Neuron (in vitro differentiated cells): Measurements from ENCODE around the gene CNOT1.
"Not testable (repeated sequence)": the region's sequence is repeated elsewhere in the genome, so short reads cannot be mapped to it uniquely, and the experiment has no call there.

Experiments used
- H2AFZ ChIP-seq: one replicate; pipeline ENCODE4 v1.6.1; 2013; ENCODE audit warnings: low read depth, mild to moderate bottlenecking, inconsistent platforms, low read length, moderate library complexity
- H3K27me3 ChIP-seq: one replicate; pipeline ENCODE4 v1.6.1; 2013; ENCODE audit warnings: low read length; ENCODE audit not compliant: insufficient read depth
- H3K36me3 ChIP-seq: one replicate; pipeline ENCODE4 v1.6.1; 2013; ENCODE audit warnings: low read length; ENCODE audit not compliant: insufficient read depth
- H3K4me1 ChIP-seq: one replicate; pipeline ENCODE4 v1.6.1; 2013; ENCODE audit warnings: low read length; ENCODE audit not compliant: insufficient read depth
- H3K4me3 ChIP-seq: 2 replicates; pipeline ENCODE4 v1.5.1; 2013; ENCODE audit warnings: mild to moderate bottlenecking, low read length, moderate library complexity
- H3K9me3 ChIP-seq: one replicate; pipeline ENCODE4 v1.6.1; 2013; ENCODE audit warnings: low read length

The CNOT1 gene

DNA sequence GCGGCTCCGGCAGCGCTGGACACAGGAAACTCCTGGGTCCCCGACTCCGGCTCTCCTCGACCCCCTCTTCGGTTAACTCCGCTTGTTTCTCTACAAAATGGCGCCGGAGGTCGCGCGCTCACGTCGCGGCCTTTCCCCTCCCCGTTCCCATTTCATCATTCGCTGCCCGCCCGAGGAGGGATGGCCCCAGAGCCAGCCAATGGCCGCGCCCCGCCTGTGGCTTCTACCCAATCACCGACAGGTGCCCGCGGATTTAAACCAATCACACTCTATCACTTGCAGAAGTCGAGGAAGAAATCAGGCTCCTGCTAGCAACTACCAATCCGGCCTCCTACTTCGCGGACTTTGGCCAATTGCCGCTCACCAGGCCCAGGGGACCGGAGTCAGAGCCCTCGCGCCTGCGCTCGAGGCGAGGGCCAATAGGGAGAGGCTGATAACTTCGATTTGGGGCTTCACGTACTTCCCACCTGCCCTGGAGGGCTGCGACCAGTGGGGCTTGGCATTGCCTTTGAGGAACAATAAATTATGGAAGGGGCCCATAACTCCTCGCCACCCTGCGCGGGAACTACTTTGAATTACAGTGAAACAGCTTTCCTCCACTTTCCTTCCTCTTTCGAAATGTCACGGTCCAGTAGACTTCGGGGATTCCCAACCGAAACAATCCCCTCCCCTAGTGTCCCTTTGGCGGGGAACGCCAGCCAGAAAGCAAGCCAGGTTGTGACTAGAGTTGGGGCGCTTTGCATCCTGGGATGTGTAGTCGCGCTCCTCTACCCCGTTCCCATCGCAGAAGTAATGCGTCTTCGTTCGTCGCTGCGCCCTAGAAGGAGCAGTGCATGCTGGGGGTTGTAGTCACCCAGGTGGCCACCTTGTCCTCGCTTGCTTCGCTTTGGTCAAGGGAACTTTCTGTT is at the start of gene CNOT1:
Gene CNOT1, minus strand, starts transcription at position 94 of the 908 bp plus-strand sequence. CDS start 30,489 bp downstream, outside the sequence.
- Histone ChIP-seq H2AFZ (peak within 1 kb of the TSS; percentile 49), H3K9me3 (no peaks in the 10 kb centered on the region), H3K4me3 (peak within 1 kb of the TSS; percentile 79), H3K36me3 (peaks cover 2% of the 10 kb centered on the region), H3K27me3 (no peaks in the 10 kb centered on the region), H3K4me1 (peaks cover 7% of the 10 kb centered on the region)

DNA sequence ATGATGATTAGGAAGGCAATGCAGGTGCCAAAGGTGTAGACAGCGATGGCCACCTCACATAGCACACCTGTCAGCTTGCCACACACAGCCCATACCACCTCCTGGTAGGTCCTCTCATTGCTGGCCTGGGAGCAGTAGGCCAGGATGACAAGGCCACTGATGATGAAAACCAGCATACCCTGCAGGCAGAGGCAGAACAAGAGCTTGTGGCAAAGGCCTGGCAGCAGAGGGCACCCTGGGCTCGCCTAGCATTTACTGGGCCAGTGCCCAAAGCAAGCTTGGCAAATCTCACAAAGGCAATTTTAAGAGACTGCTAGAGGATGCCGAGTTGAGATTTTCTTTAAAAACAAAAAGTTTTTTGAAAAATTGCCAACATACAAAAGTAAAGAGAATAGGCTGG is 49.1 kb upstream of the CNOT1 start:
- no peak overlapping the region for H2AFZ ChIP-seq
- H3K36me3 ChIP-seq = peaks cover 38% of the 10 kb centered on the region
- no peaks in the 10 kb centered on the region for H3K9me3 ChIP-seq
- no peaks in the 10 kb centered on the region for H3K27me3 ChIP-seq
- H3K4me1 ChIP-seq = peaks cover 7% of the 10 kb centered on the region
- no peak overlapping the region for H3K4me3 ChIP-seq

DNA sequence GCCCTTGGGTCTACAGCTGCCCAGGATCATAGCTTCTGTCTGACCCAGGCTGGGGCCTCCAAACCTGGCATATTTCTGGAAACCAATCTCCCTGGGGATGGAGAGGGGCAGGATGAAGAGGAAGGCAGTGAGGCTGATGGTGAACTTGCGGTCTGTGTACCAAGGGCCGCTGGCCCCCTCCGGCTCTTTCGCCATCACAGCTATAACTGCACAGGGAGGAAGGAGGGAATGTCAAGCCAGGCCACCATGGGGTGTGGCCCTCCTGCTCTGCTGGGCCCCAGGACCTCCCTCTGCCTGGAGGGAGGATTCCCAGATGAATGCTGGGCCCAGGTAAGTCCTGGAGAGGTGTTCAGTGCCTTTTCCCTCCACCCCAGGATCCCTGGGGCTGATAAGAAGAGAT is 48.6 kb upstream of the CNOT1 start:
- Histone ChIP-seq H3K27me3 (no peaks in the 10 kb centered on the region), H3K9me3 (no peaks in the 10 kb centered on the region), H3K4me1 (peaks cover 2% of the 10 kb centered on the region), H3K36me3 (peaks cover 38% of the 10 kb centered on the region), H2AFZ (no peak overlapping the region), H3K4me3 (no peak overlapping the region)

DNA sequence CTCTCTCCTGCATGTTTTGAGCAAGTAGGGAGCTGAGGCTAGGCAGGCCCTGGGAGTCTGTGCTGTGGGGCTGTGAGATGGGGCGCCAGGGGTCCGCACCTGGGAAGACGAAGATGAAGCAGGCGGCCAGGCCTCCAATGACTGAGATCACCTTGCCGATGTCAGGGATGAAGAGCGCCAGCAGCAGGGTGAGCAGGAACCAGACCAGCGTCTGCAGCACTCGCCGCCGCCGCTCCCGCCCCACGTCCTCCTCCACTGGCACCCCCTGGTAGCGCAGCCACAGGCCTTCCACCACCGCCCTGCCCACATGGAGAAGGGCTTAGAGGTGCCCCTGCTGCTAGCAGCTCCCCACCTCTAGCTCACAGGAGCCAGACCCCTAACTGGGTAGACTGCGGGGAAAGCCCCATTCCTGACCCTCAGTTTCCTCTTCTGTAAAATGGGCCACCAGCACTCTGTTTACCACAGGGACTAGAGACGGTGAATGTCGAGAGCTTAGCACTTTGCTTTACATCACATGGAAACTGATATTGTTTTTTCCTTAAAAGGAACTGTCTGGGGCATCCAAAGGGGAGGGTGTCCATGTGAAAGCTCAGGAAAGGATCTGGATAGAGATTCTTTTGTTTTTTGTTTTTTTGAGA is 41.4 kb upstream of the CNOT1 start:
- Histone ChIP-seq H3K27me3 (no peaks in the 10 kb centered on the region), H3K36me3 (peaks cover 18% of the 10 kb centered on the region), H3K9me3 (no peaks in the 10 kb centered on the region), H2AFZ (no peak overlapping the region), H3K4me3 (no peak overlapping the region), H3K4me1 (no peaks in the 10 kb centered on the region)

DNA sequence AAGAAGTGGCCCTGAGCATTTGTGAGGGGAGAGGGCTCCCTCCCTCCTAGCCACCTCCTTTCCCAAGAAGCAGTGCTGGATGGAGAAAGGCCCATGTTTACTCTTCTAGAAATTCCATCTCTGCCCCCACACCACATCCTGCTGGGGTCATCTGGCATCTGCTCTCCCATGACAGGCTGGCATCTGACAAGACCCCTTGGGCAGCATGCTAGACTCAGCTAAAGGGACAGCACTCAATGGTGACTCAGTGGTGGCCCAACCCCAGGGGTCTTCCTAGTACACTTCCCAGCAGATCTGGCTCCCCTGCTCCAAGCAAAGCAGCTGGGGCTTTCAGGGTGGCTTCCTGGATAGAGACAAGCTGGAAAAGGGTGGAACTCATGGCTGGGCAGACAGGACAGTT is 40.6 kb upstream of the CNOT1 start:
- Histone ChIP-seq H3K36me3 (peaks cover 11% of the 10 kb centered on the region), H2AFZ (no peak overlapping the region), H3K9me3 (no peaks in the 10 kb centered on the region), H3K27me3 (no peaks in the 10 kb centered on the region), H3K4me3 (no peak overlapping the region), H3K4me1 (no peaks in the 10 kb centered on the region)

DNA sequence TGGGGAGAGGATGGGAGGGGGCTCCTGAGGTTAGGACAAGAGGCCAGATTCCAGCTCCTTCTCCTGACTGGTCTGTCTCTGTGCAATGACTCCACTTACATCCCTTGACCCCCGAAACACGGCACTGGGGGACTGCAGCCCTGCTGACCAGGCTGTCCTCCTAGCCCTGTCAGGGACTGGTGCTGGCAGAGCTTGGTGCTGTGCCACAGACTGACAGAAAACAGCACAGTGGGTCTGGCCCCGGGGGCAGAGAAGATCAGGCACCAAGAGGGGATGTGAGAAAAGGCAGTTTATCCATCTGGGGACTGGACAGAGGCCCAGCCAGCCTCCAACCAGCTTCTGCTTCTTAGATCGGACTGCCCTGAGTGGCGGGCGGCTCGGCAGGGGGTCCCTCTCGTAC is 35.6 kb upstream of the CNOT1 start:
- Histone ChIP-seq H2AFZ (no peak overlapping the region), H3K9me3 (no peaks in the 10 kb centered on the region), H3K4me1 (no peaks in the 10 kb centered on the region)

DNA sequence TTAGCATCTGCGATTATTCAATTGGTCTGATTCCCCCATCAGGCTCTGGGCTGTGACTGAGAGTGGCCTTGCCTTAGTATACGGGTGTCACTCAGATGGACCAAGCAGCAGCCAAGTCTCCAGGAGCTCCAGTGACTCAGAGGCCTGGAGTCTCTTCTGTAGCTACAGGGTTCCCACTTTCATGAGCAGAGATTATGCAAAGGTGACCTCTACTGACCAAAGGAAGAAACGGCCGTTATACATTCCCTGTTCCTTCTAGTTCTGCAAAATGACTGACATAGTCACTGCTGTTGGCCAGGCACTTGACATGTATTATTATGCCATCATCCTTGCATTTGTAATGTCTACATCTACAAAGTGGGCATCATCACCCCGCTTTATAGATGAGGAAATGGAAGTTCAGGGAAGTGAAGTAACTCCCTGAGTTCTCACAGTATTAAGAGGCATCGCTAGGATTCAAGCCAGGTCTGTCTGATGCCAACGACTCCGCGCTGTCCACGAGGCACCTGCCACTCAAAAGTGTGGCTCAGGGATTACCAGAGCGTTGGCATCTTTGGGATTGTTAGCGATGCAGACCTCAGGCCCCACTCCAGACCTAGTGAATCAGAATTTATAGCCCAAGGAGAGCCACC is 31.7 kb upstream of the CNOT1 start:
- H2AFZ ChIP-seq = no peak overlapping the region
- H3K4me3 ChIP-seq = no peak overlapping the region
- no peaks in the 10 kb centered on the region for H3K4me1 ChIP-seq
- H3K9me3 ChIP-seq = no peaks in the 10 kb centered on the region
- no peaks in the 10 kb centered on the region for H3K27me3 ChIP-seq
- H3K36me3 ChIP-seq = no peaks in the 10 kb centered on the region

More for the DNA sequence above, 35.6 kb upstream of the CNOT1 start:
- no peak overlapping the region for H3K4me3 ChIP-seq
- peaks cover 7% of the 10 kb centered on the region for H3K36me3 ChIP-seq
- H3K27me3 ChIP-seq = no peaks in the 10 kb centered on the region

DNA sequence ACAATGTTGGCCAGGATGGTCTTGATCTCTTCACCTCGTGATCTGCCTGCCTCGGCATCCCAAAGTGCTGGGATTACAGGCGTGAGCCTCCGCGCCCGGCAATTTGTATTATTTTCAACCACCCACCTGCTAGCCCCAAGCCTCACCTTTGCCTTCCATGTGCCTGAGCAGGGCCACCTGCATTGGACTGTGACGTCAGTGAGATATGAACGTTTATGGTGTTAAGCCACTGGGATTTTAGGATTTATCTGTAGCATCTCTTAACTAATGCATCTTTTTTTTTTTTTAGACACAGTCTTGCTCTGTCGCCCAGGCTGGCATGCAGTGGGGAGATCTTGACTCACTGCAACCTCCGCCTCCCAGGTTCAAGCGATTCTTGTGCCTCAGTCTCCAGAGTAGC is 30.3 kb upstream of the CNOT1 start:
- H3K9me3 ChIP-seq, H2AFZ ChIP-seq, H3K27me3 ChIP-seq, H3K4me3 ChIP-seq, H3K36me3 ChIP-seq, H3K4me1 ChIP-seq: not testable (repeated sequence)

DNA sequence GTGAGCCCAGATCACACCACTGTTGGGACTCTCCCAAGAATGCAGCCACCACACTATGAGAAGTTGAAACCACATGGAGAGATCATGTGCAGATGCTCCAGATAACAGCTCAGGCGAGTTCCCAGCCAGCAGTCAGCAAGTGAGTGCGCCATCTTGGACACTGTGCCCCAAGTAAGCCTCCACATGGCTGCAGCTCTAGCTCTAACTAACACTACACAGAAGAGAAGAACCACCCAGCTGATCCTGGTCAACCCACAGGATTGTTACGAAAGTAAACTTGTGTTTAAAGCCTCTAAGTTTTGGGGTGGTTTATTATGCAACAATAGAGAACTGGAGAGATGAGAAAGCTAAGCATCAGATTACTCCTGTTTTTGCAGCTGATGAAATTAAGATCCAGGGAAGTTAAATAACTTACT is 29.2 kb upstream of the CNOT1 start:
- H2AFZ ChIP-seq = no peak overlapping the region
- peaks cover 8% of the 10 kb centered on the region for H3K4me1 ChIP-seq
- no peaks in the 10 kb centered on the region for H3K27me3 ChIP-seq
- H3K9me3 ChIP-seq = no peaks in the 10 kb centered on the region
- no peak overlapping the region for H3K4me3 ChIP-seq
- H3K36me3 ChIP-seq = no peaks in the 10 kb centered on the region

DNA sequence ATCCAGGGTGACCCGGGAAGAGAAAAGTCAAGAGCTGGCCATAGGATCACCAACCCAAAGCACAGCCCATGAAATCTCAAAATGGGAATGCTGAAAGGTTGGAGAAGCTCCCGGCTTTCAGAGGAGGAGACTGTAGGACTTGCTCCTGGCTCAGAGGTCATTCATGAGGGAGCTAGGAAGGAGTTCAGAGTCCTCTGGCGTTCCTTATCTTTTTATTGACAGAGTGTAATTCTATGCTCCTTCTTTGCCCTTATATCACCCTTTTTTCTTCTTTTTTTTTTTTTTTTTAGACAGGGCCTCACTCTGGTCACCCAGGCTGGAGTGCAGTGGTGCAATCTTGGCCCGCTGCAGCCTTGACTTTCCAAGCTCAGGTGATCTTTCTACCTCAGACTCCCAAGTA is 27.3 kb upstream of the CNOT1 start:
- no peak overlapping the region for H2AFZ ChIP-seq
- no peak overlapping the region for H3K4me3 ChIP-seq
- no peaks in the 10 kb centered on the region for H3K9me3 ChIP-seq
- H3K27me3 ChIP-seq = no peaks in the 10 kb centered on the region
- no peaks in the 10 kb centered on the region for H3K36me3 ChIP-seq
- H3K4me1 ChIP-seq = peaks cover 8% of the 10 kb centered on the region

DNA sequence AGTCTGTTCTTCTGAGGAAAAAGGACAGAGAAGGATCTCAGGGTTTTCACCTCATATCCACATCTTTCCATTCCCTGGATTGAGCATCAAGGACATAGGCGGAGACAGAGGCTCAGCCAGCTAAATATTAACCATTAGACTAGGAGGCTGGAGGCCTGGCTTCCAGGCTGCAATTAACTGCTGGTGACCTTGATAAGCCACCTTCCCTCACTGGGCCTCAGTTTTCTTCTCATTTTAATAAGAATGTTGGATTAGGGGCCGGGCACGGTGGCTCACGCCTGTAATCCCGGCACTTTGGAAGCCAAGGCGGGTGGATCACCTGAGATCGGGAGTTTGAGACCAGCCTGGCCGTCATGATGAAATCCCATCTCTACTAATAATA is 25.6 kb upstream of the CNOT1 start:
- Histone ChIP-seq H3K9me3 (no peaks in the 10 kb centered on the region), H3K4me3 (no peak overlapping the region), H3K4me1 (peaks cover 8% of the 10 kb centered on the region), H3K36me3 (no peaks in the 10 kb centered on the region), H2AFZ (no peak overlapping the region), H3K27me3 (no peaks in the 10 kb centered on the region)

DNA sequence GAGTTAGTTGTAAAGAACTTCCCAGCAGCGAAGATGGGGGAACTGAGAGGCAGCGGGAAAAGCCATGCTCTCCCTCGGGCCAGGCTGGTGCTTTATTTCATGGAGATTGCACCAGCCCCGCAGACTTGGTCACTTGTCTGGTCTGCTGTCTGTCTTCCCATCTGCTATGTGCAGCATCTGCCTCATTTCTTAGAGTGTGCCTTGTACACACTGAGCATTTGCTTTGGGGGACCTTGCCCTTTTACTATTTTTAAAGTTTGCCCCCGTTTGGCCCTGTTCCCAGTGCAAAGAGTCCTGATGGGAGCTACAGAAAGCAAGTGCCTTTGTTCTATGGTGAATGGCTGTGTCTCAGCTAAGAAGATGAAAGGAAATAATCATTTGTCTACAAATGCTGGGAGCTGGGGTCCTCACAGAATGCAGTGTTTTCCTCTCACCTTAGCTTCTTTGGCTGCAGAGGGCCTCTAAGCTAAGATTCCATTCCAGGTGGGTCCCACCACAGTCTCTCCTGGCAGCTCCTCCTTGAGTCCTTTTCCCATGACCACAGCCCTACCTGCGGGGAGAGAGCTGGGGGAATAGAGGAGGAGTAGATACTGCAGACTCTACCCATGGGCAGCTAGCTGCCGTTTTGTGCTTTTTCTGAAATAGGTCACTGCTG is 25.1 kb upstream of the CNOT1 start:
- Histone ChIP-seq H3K9me3 (no peaks in the 10 kb centered on the region), H2AFZ (no peak overlapping the region), H3K36me3 (no peaks in the 10 kb centered on the region), H3K4me3 (no peak overlapping the region), H3K4me1 (peaks cover 8% of the 10 kb centered on the region), H3K27me3 (no peaks in the 10 kb centered on the region)

DNA sequence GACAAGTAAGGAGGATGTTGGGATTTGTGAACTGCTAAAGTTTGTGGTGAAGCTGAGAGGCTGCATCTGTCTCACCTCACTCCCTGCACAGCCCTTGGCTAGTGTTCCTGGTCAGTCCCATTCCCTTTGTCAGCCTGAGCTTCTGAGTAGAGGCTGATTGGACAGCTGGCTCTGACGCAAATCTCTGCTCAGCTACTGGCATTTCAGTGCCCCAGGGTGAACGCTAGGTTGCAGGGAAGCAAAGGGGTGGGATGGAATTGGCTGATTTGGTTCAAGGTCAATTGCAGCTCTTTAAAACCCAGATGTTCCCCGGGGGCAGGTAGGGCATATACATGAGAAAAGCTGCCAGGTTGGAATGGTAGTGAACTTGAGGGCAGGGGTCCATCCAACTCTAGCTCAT is 23.1 kb upstream of the CNOT1 start:
- Histone ChIP-seq H3K9me3 (no peaks in the 10 kb centered on the region), H3K36me3 (no peaks in the 10 kb centered on the region), H2AFZ (no peak overlapping the region), H3K27me3 (no peaks in the 10 kb centered on the region), H3K4me1 (peaks cover 8% of the 10 kb centered on the region), H3K4me3 (no peak overlapping the region)
